DND-41 (cell line): ENCODE measurements around the gene GPR161.
"Not testable (repeated sequence)": the region's sequence is repeated elsewhere in the genome, so short reads cannot be mapped to it uniquely, and the experiment has no call there.

Experiments used
- ATAC-seq: fragments of 200-7000 bp; cut with Tn5 transposase; 3 replicates; pipeline ENCODE4 v1.9.1; 2021; ENCODE audit warnings: low read depth; ENCODE audit not compliant: insufficient read depth
- DNase-seq: peaks from one replicate; pipeline ENCODE4 v3.0.0-alpha.2; 2020
- H2AFZ ChIP-seq: 2 replicates; pipeline ENCODE4 v1.6.0; 2012; ENCODE audit warnings: low read depth, low read length
- H3K27ac ChIP-seq: 2 replicates; pipeline ENCODE4 v1.5.1; 2012; ENCODE audit warnings: low read length, inconsistent platforms
- H3K27me3 ChIP-seq: fragments of 200-600 bp; sonication (generic); 2 replicates; pipeline ENCODE4 v1.6.0; 2012; ENCODE audit warnings: low read length, mild to moderate bottlenecking, inconsistent platforms; ENCODE audit not compliant: insufficient read depth, poor library complexity
- H3K36me3 ChIP-seq: 2 replicates; pipeline ENCODE4 v1.5.1; 2012; ENCODE audit warnings: low read length, inconsistent platforms; ENCODE audit not compliant: insufficient read depth
- H3K4me1 ChIP-seq: 2 replicates; pipeline ENCODE4 v1.5.1; 2012; ENCODE audit warnings: mild to moderate bottlenecking, low read length; ENCODE audit not compliant: insufficient read depth
- H3K4me2 ChIP-seq: 2 replicates; pipeline ENCODE4 v1.6.0; 2012; ENCODE audit warnings: mild to moderate bottlenecking, moderate library complexity, low read length, inconsistent platforms; ENCODE audit not compliant: insufficient read depth
- H3K4me3 ChIP-seq, 2 experiments: fragments of 200-600 bp in 1 of 2; shearing (Covaris generic) in 1 of 2; 2 replicates each; pipeline ENCODE4 v1.5.1; 2012 to 2016; ENCODE audit warnings: inconsistent platforms in 2 of 2, low read length in 2 of 2, mild to moderate bottlenecking in 2 of 2, low read depth in 1 of 2, moderate library complexity in 1 of 2
- H3K79me2 ChIP-seq: 2 replicates; pipeline ENCODE4 v1.6.0; 2012; ENCODE audit warnings: low read length, inconsistent platforms; ENCODE audit not compliant: insufficient read depth
- H3K9ac ChIP-seq: 2 replicates; pipeline ENCODE4 v1.6.0; 2012; ENCODE audit warnings: low read depth, mild to moderate bottlenecking, inconsistent platforms, low read length, moderate library complexity
- H3K9me3 ChIP-seq: 2 replicates; pipeline ENCODE4 v1.5.1; 2012; ENCODE audit warnings: low read length, moderate library complexity, mild to moderate bottlenecking, inconsistent platforms; ENCODE audit not compliant: insufficient read depth, severe bottlenecking
- H4K20me1 ChIP-seq: 2 replicates; pipeline ENCODE4 v1.6.0; 2012; ENCODE audit warnings: low read length; ENCODE audit not compliant: insufficient read depth
- EZH2 ChIP-seq: IDR thresholded peaks from 3 replicates; pipeline ENCODE4 v1.6.1; 2012; ENCODE audit warnings: borderline replicate concordance, low read depth, mild to moderate bottlenecking, moderate library complexity, low read length, inconsistent platforms; ENCODE audit not compliant: severe bottlenecking
- TF ChIP-seq, protein P1 (sequence below): IDR thresholded peaks from 2 replicates; pipeline ENCODE4 v1.5.1; 2012; ENCODE audit warnings: borderline replicate concordance, low read length, moderate library complexity, mild to moderate bottlenecking; ENCODE audit not compliant: poor library complexity, severe bottlenecking; ENCODE audit errors: extremely low read depth

Gene GPR161

DNA sequence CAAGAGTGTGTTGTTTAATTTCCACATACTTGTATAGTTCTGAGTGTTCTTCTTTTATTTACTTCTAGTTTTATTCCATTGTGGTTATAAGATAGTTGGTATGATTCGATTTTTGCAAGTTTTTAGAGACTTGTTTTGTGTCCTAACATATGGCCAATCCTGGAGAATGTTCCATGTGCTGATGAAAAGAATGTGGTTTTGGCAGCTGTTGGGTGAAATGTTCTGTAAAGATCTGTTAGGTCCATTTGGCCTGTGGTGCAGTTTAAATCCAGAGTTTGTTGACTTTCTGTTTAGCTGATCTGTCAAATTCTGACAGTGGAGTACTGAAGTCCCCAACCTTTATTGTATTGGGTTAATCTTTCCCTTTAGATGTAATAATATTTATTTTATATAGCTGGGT lies 22.5 kb upstream of the GPR161 start:
- no peaks in the 10 kb centered on the region for H3K27me3 ChIP-seq
- H4K20me1 ChIP-seq: no peaks in the 10 kb centered on the region
- DNase-seq (no peak), ATAC-seq (no peak)
- peaks cover 3% of the 10 kb centered on the region for H3K9me3 ChIP-seq
- H3K36me3 ChIP-seq: no peaks in the 10 kb centered on the region
- no peaks in the 10 kb centered on the region for H3K4me1 ChIP-seq
- no peak overlapping the region for H3K4me2 ChIP-seq
- H3K9ac ChIP-seq: no peak overlapping the region
- H3K79me2 ChIP-seq: no peaks in the 10 kb centered on the region
- H2AFZ ChIP-seq: no peak overlapping the region
- H3K27ac ChIP-seq: no peak overlapping the region
- no peak overlapping the region for H3K4me3 ChIP-seq
- TF ChIP-seq, protein P1, sequence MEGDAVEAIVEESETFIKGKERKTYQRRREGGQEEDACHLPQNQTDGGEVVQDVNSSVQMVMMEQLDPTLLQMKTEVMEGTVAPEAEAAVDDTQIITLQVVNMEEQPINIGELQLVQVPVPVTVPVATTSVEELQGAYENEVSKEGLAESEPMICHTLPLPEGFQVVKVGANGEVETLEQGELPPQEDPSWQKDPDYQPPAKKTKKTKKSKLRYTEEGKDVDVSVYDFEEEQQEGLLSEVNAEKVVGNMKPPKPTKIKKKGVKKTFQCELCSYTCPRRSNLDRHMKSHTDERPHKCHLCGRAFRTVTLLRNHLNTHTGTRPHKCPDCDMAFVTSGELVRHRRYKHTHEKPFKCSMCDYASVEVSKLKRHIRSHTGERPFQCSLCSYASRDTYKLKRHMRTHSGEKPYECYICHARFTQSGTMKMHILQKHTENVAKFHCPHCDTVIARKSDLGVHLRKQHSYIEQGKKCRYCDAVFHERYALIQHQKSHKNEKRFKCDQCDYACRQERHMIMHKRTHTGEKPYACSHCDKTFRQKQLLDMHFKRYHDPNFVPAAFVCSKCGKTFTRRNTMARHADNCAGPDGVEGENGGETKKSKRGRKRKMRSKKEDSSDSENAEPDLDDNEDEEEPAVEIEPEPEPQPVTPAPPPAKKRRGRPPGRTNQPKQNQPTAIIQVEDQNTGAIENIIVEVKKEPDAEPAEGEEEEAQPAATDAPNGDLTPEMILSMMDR: no peak
- no peak for TF ChIP-seq EZH2

DNA sequence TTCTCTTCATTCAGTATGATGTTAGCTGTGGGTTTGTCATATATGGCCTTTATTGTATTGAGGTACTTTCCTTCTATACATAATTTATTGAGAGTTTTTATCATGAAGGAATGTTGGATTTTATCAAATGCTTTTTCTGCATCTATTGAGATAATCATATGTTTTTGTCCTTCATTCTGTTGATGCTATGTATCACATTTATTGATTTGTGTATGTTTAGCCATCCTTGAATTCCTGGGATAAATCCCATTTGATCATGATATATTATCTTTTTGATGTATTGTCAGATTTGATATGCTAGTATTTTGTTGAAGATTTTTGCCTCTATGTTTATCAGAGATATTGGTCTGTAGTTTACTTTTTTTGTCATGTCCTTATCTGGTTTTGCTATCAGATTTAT lies 20.9 kb upstream of the GPR161 start:
- Histone ChIP-seq H3K27ac (no peak overlapping the region), H3K27me3 (no peaks in the 10 kb centered on the region), H2AFZ (no peak overlapping the region), H3K4me3 (no peak overlapping the region), H3K9ac (no peak overlapping the region), H3K36me3 (no peaks in the 10 kb centered on the region), H3K4me2 (no peak overlapping the region), H3K4me1 (no peaks in the 10 kb centered on the region), H3K9me3 (peaks cover 3% of the 10 kb centered on the region), H3K79me2 (no peaks in the 10 kb centered on the region), H4K20me1 (no peaks in the 10 kb centered on the region)
- no peak for ATAC-seq
- no peak for DNase-seq
- no peak for TF ChIP-seq EZH2
- TF ChIP-seq, protein P1: no peak

DNA sequence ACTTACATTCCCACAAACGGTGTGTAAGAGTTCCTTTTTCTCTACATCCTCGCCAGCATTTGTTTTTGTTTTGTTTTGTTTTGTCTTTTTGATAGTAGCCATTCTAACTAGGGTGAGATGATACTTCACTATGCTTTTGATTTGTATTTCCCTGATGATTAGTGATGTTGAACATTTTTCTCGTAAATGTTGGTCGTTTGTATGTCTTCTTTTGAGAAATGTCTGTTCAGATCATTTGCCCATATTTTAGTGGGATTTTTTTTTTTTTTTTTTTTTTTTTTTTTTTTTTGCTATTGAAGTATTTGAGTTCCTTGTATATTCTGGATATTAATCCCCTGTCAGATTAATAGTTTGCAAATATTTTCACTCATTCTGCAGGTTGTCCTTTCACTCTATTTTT lies 19.2 kb upstream of the GPR161 start:
- H3K4me3 ChIP-seq: no peak overlapping the region
- ATAC-seq (no peak), DNase-seq (no peak)
- no peak for TF ChIP-seq EZH2
- TF ChIP-seq, protein P1: no peak
- H3K9ac ChIP-seq: no peak overlapping the region
- H3K27me3 ChIP-seq: no peaks in the 10 kb centered on the region
- peaks cover 3% of the 10 kb centered on the region for H3K9me3 ChIP-seq
- H3K4me2 ChIP-seq: no peak overlapping the region
- no peak overlapping the region for H2AFZ ChIP-seq
- H3K79me2 ChIP-seq: no peaks in the 10 kb centered on the region
- no peaks in the 10 kb centered on the region for H4K20me1 ChIP-seq
- H3K27ac ChIP-seq: no peak overlapping the region
- no peaks in the 10 kb centered on the region for H3K36me3 ChIP-seq
- H3K4me1 ChIP-seq: no peaks in the 10 kb centered on the region

DNA sequence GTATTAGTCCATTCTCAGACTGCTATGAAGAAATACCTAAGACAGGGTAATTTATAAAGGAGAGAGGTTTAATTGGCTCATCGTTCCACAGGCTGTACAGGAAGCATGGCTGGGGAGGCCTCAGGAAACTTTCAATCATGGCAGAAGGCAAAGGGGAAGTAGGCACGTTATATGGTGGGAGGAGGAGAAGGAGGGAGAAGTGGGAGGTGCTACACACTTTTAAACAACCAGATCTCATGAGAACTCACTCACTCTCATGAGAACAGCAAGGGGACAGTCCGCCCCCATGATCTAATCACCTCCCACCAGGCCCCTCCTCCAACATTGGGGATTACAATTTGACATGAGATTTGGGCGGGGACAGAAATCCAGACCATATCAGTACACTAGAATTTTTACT lies 18.0 kb upstream of the GPR161 start:
- H3K9ac ChIP-seq, H2AFZ ChIP-seq, H3K4me3 ChIP-seq, H3K4me2 ChIP-seq, H3K27me3 ChIP-seq, H3K36me3 ChIP-seq, ATAC-seq, DNase-seq, H3K4me1 ChIP-seq, H3K9me3 ChIP-seq, H3K27ac ChIP-seq, H3K79me2 ChIP-seq, H4K20me1 ChIP-seq: not testable (repeated sequence)
